Activated effector memory CD4-positive, alpha-beta T cell treated with anti-CD3 and anti-CD28 coated beads, Interleukin-2, amount 50 U/mL, for 16 hours (primary cell): ENCODE data around the gene SLC35E1.

Experiments
- DNase-seq: peaks from one replicate; pipeline ENCODE4 v3.0.0-alpha.2; 2020

SLC35E1 gene

GRCh38 chr19:16572332-16573211 lies at the start of gene SLC35E1:
Gene SLC35E1 (minus strand): TSS chr19:16572415. CDS start chr19:16572364, 51 bp downstream.
- DNase-seq = peak; percentile 97

- no peak for DNase-seq
Measured at GRCh38 chr19:16621165-16621800, 49.1 kb upstream of the SLC35E1 start.

GRCh38 chr19:16620584-16620983 lies 48.4 kb upstream of the SLC35E1 start:
- DNase-seq = no peak

GRCh38 chr19:16620018-16620417 lies 47.8 kb upstream of the SLC35E1 start:
- DNase-seq = no peak

- no peak for DNase-seq
Measured at GRCh38 chr19:16619457-16619856, 47.2 kb upstream of the SLC35E1 start.

- DNase-seq = no peak
Measured at GRCh38 chr19:16618248-16618647, 46.0 kb upstream of the SLC35E1 start.

- no peak for DNase-seq
Measured at GRCh38 chr19:16615808-16616207, 43.6 kb upstream of the SLC35E1 start.

- DNase-seq = no peak
Measured at GRCh38 chr19:16614941-16615340, 42.7 kb upstream of the SLC35E1 start.

- DNase-seq = no peak
Measured at GRCh38 chr19:16613841-16614240, 41.6 kb upstream of the SLC35E1 start.

GRCh38 chr19:16612636-16613035 lies 40.4 kb upstream of the SLC35E1 start:
- no peak for DNase-seq

- DNase-seq = no peak
Measured at GRCh38 chr19:16611121-16611520, 38.9 kb upstream of the SLC35E1 start.

GRCh38 chr19:16609511-16610200 lies 37.4 kb upstream of the SLC35E1 start:
- no peak for DNase-seq

GRCh38 chr19:16608290-16608739 lies 36.1 kb upstream of the SLC35E1 start:
- no peak for DNase-seq

GRCh38 chr19:16607819-16608218 lies 35.6 kb upstream of the SLC35E1 start:
- DNase-seq = no peak

GRCh38 chr19:16605553-16605994 lies 33.4 kb upstream of the SLC35E1 start:
- no peak for DNase-seq

GRCh38 chr19:16605115-16605514 lies 32.9 kb upstream of the SLC35E1 start:
- DNase-seq = no peak

GRCh38 chr19:16604615-16605014 lies 32.4 kb upstream of the SLC35E1 start:
- no peak for DNase-seq

- no peak for DNase-seq
Measured at GRCh38 chr19:16603090-16603489, 30.9 kb upstream of the SLC35E1 start.

GRCh38 chr19:16601378-16602052 lies 29.3 kb upstream of the SLC35E1 start:
- DNase-seq = no peak

- no peak for DNase-seq
Measured at GRCh38 chr19:16600824-16601223, 28.6 kb upstream of the SLC35E1 start.

- DNase-seq = no peak
Measured at GRCh38 chr19:16599655-16600346, 27.6 kb upstream of the SLC35E1 start.

GRCh38 chr19:16598848-16599247 lies 26.6 kb upstream of the SLC35E1 start:
- no peak for DNase-seq
